Testis (tissue), 2 donors: Measurements from ENCODE around the gene ZACN.

Source experiments
- CTCF ChIP-seq, 3 experiments: fragments of 450-650 bp in 2 of 3; fragments of 200-600 bp in 1 of 3; sonication (generic) in 1 of 3; IDR thresholded peaks; one replicate each; pipeline ENCODE4 v1.5.1; 2016 to 2019; ENCODE audit warnings: antibody characterized with exemption in 3 of 3, mild to moderate bottlenecking in 2 of 3, moderate library complexity in 1 of 3
- POLR2A ChIP-seq: fragments of 450-650 bp; IDR thresholded peaks from one replicate; pipeline ENCODE4 v1.6.1; 2017; ENCODE audit warnings: antibody characterized with exemption, mild to moderate bottlenecking, moderate library complexity

GRCh38 chr17:76104140-76104895 lies 25.3 kb downstream of the ZACN start:
- TF ChIP-seq CTCF (IDR thresholded peaks at IDR 0.05) (no peak), POLR2A (no peak)
